Measurements from ENCODE around the gene KRTAP4-7. TPM values are rescaled to one million over a fixed set of nuclear protein-coding genes. Genes with fewer than 3 reads are reported as not detected.
"Not testable (repeated sequence)": the region's sequence is repeated elsewhere in the genome, so short reads cannot be mapped to it uniquely, and the experiment has no call there.

KRTAP4-7 gene
- total RNA-seq, 1 donor from 2014 or later = not detected

GRCh38 chr17:41082626-41083025 is 1.3 kb upstream of the KRTAP4-7 start:
- peak overlapping the region; percentile 74 for H3K27ac Mint-ChIP-seq
- H3K36me3 Mint-ChIP-seq = peaks cover 4% of the 10 kb centered on the region
- TF ChIP-seq CTCF (conservative IDR thresholded peaks at IDR 0.05) = no peak
- H3K9me3 Mint-ChIP-seq = peaks cover 5% of the 10 kb centered on the region
- no peaks in the 10 kb centered on the region for H3K27me3 Mint-ChIP-seq
- DNase-seq (ENCODE audit: extremely low spot score, unreplicated experiment) = no peak
- H3K4me3 Mint-ChIP-seq = peak overlapping the region; percentile 21
- H3K4me1 Mint-ChIP-seq (ENCODE audit: unreplicated experiment) = peaks cover 6% of the 10 kb centered on the region

- not testable (repeated sequence) for DNase-seq (ENCODE audit: extremely low spot score, unreplicated experiment); H3K4me3 Mint-ChIP-seq; H3K9me3 Mint-ChIP-seq; H3K4me1 Mint-ChIP-seq (ENCODE audit: unreplicated experiment); H3K36me3 Mint-ChIP-seq; H3K27me3 Mint-ChIP-seq; H3K27ac Mint-ChIP-seq
These were observed 523 bp upstream of the KRTAP4-7 start for GRCh38 chr17:41083427-41083826.

- not testable (repeated sequence) for H3K4me1 Mint-ChIP-seq (ENCODE audit: unreplicated experiment); H3K9me3 Mint-ChIP-seq; H3K27ac Mint-ChIP-seq; H3K4me3 Mint-ChIP-seq; H3K27me3 Mint-ChIP-seq; DNase-seq (ENCODE audit: extremely low spot score, unreplicated experiment); H3K36me3 Mint-ChIP-seq
These were observed 4.9 kb downstream of the KRTAP4-7 start for GRCh38 chr17:41088760-41089352.

GRCh38 chr17:41096055-41096454 is 12.1 kb downstream of the KRTAP4-7 start:
- Mint-ChIP-seq H3K4me3 (no peak overlapping the region), H3K9me3 (peaks cover 6% of the 10 kb centered on the region), H3K4me1 (ENCODE audit: unreplicated experiment) (peaks cover 10% of the 10 kb centered on the region), H3K27me3 (no peaks in the 10 kb centered on the region), H3K27ac (no peak overlapping the region), H3K36me3 (peaks cover 5% of the 10 kb centered on the region)
- no peak for TF ChIP-seq CTCF (conservative IDR thresholded peaks at IDR 0.05)
- no peak for DNase-seq (ENCODE audit: extremely low spot score, unreplicated experiment)

- Mint-ChIP-seq H3K27ac (no peak within 1 kb of the TSS), H3K9me3 (peaks cover 6% of the 10 kb centered on the region), H3K27me3 (no peaks in the 10 kb centered on the region), H3K36me3 (peaks cover 5% of the 10 kb centered on the region), H3K4me1 (ENCODE audit: unreplicated experiment) (peaks cover 10% of the 10 kb centered on the region), H3K4me3 (no peak within 1 kb of the TSS)
- DNase-seq (ENCODE audit: extremely low spot score, unreplicated experiment) = no peak
- no peak for TF ChIP-seq CTCF (conservative IDR thresholded peaks at IDR 0.05)
These were observed 14.1 kb downstream of the KRTAP4-7 start, which contains the start of gene KRTAP4-8 for GRCh38 chr17:41098042-41098441. Gene KRTAP4-8, minus strand, starts transcription at chr17:41098142. Its CDS starts 58 bp downstream, at chr17:41098084.

- peaks cover 5% of the 10 kb centered on the region for H3K36me3 Mint-ChIP-seq
- peaks cover 10% of the 10 kb centered on the region for H3K4me1 Mint-ChIP-seq (ENCODE audit: unreplicated experiment)
- TF ChIP-seq CTCF (conservative IDR thresholded peaks at IDR 0.05) = no peak
- DNase-seq (ENCODE audit: extremely low spot score, unreplicated experiment) = no peak
- no peaks in the 10 kb centered on the region for H3K27me3 Mint-ChIP-seq
- H3K4me3 Mint-ChIP-seq = no peak overlapping the region
- H3K9me3 Mint-ChIP-seq = peaks cover 6% of the 10 kb centered on the region
- no peak overlapping the region for H3K27ac Mint-ChIP-seq
These were observed 14.5 kb downstream of the KRTAP4-7 start for GRCh38 chr17:41098481-41098880.

- not testable (repeated sequence) for H3K27me3 Mint-ChIP-seq; H3K36me3 Mint-ChIP-seq; DNase-seq (ENCODE audit: extremely low spot score, unreplicated experiment); H3K9me3 Mint-ChIP-seq
- Mint-ChIP-seq H3K4me3 (peak overlapping the region; percentile 46), H3K4me1 (ENCODE audit: unreplicated experiment) (peaks cover 13% of the 10 kb centered on the region), H3K27ac (peak overlapping the region; percentile 79)
These were observed 15.9 kb downstream of the KRTAP4-7 start for GRCh38 chr17:41099682-41100480.

Data from type B pancreatic cell (in vitro differentiated cells).